Measurements from ENCODE around the gene DDRGK1.

Gene DDRGK1

DNA sequence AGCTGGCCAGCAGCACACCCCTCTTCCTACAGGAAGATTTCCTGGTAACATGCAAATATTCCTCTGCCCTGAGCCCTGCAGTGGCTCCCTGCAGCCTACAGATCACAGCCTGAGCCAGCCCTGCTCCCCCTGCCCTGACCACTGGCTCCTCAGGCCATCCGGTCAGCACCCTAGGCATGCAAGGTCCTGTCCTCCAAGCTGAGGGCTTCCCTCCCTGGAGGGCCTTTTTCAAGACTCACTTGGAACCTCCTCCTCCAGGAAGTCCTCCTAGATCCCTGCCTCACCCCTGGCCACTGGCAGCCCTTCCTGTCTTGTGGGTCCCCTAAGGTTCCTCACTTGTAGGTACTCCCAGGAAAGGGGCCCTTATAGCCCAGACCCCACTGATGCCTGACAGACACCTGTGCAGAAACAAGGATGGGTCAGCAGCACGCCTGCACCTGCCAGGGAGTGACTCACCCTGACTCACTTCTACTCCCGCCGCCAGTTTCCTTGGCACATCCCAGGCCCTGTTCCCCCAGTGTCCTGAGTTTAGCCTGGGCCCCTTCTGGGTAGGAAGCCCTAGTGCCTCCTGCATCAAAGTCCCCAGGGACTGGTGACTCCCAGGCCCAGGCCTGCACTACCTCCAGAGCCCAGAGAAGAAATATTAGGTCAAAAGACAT is 31.3 kb upstream of the DDRGK1 start:
- DNase-seq (ENCODE audit: low read depth): peak; percentile 72

- no peak for DNase-seq (ENCODE audit: low read depth)
These were observed 29.6 kb upstream of the DDRGK1 start for GRCh38 chr20:3233991-3234498.

- no peak for DNase-seq (ENCODE audit: low read depth)
These were observed 28.9 kb upstream of the DDRGK1 start for GRCh38 chr20:3233131-3233990.

DNA sequence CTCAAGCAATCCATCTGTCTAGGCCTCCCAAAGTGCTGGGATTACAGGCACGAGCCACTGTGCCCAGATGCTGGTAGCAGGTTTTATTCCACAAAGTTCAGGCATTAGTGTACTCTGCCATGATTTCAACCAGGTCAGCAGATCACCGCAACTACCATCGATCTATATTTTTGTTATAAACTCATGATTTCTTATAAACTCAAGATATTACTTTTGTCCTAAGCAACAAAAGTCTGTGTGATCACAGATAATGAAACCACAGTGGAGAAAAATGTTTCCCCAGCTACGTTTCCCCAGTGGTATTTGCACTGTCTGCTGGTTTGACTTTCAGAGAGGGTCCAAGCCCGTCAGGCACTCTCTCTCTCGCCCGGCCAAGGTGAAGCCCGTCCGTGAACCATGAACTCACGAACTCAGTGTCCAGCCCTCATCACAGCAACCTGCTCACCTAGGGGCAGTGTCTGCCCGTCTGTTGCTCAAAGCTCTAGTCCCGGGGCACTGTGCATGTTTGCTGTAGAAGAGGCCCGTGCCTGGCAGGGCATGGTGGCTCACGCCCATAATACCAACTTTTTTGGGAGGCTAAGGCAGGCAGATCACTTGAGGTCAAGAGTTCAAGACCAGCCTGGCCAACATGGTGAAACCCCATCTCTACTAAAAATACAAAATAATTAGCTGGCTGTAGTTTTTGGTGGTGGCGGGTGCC is 27.6 kb upstream of the DDRGK1 start:
- DNase-seq (ENCODE audit: low read depth): no peak

- no peak for DNase-seq (ENCODE audit: low read depth)
These were observed 26.6 kb upstream of the DDRGK1 start for GRCh38 chr20:3231116-3231515.

DNA sequence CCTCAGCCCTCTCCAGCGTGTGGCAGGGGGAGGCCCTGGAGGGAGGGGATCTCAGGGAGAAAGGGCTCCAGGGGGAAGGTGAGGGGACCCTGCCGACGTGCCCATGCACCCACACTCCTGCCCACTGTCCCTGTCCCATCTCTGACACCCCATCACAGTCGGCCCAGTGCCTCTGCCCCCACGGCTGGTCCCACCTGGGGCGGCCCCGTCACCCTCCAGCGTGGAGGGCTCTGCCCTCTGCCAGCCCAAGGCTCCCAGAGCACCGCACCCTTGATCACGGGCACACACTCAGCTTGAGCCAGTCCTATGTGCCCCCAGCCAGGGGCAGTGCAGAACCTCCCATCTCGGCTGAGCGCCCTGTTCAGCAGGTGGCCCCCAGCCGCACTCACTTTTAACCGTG is 25.3 kb upstream of the DDRGK1 start:
- DNase-seq (ENCODE audit: low read depth): no peak

DNA sequence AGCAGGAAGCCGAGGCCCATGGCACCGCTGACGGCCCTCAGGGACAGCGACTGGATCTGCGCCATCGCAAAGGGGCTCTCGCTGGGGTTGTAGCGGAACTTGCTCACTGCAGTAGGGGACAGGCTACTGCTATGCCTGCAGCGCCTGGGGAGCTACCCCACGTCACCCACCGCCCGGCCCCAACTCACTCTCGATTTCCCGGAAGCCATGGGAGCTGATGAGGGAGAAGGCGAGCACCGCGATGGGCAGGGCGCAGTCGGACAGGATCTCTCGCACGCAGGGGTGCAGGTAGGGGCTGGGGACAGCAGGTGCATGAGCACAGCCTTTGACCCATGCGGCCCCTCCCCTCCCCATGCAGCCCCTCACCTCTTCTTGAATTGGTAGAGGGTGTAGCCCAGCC is 24.7 kb upstream of the DDRGK1 start:
- DNase-seq (ENCODE audit: low read depth): no peak

DNA sequence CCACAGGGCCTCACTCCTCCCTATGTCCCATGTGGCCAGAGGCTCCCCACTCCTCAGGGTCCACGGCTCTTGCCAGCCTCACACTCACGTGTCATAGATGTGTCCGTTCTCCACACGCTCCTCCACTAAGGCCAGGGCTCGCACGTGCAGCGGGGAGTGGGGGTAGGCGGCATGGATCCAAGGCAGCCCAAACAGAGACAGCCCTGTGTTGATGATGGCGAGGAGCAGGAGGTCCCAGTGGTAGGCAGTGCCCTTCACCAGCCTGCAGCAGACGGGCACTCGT is 24.2 kb upstream of the DDRGK1 start:
- DNase-seq (ENCODE audit: low read depth): no peak

DNA sequence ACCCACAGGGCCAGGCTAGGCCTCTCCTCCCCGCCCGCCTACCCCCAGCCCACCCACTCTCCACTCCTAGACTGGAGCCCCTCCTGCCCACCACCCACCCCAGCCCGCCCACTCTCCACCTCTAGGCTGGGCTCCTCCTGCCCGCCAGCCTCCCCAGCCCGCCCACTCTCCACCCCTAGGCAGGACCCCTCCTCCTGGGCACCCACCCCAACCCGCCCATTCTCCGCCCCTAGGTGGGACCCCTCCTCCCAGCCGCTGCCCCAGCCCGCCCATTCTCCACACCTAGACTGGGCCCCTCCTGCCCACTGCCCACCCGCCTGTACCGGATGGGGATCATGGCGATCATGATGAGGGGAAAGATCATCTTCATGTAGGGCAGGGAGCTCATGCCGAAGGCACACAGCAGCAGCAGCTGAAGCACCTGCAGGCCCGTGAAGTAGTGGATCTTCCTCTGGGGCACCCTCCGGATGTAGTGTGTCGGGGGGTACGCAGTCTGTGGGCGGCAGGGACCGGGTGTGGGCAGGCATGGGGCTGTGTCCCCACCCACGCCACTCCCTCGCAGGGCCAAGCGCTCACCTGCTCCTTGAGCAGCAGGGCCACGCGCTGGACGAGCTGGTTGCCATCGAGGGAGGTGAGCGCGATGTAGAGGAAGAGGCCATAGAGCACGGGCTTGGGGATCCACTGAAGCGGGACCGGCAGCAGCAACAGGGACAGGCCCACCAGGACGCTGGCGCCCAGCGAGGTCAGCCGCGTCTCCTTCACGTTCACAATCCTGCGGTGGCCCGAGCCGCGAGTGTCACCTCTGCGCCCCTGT is 23.7 kb upstream of the DDRGK1 start:
- DNase-seq (ENCODE audit: low read depth): no peak

- DNase-seq (ENCODE audit: low read depth): no peak
These were observed 23.0 kb upstream of the DDRGK1 start for GRCh38 chr20:3227506-3227905.

DNA sequence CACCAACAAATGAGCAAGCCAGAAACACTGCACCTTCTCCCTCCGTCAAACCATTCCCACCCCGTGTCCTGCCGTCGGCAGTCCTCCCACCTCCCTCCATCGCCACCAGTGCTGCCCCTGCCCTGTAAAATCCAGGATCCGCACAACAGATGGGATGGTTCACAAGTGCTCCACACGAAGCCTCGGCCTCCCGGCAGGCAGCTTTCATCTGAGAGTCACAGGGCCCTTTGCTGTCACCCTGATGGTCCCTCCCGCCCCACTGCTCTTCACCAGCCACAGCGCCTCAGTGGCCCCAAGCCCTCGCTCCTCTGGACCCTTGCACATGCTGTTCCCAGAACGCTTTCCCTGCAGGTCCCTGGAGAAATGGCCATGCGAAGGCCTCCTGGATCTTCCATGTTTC is 22.4 kb upstream of the DDRGK1 start:
- DNase-seq (ENCODE audit: low read depth): no peak

GRCh38 chr20:3226093-3226492 is 21.6 kb upstream of the DDRGK1 start:
- DNase-seq (ENCODE audit: low read depth): no peak

DNA sequence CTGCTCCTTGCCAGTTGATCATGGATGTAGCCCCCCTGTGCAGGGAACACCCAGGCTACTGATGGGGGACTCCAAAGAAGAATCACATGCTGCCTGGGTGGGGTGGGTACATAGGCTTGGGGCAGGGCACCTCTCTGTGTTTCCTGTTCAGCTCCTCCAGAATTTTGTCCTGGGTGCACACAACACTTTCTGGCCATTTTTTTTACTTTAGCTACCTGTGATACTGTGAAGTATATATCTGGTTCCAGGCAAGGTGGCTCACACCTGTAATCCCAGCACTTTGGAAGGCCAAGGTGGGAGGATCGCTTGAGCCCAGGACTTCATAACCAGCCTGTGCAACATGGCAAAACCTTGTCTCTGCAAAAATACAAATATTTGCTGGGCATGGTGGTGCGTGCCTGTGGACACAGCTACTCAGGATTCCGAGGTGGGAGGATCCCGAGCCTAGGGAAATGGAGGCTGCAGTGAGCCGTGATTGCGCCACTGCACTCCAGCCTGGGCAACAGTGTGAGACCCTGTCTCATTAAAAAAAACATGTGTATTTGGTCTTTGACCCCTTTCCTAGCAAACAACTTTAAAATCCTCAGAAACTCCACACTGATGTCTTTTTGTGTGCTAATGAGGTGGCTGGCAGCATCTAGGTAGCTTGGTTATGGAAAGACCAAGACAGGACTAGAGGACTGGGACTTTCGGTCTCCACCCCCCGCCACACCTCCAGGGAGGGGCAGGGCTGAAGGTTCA is 20.4 kb upstream of the DDRGK1 start:
- no peak for DNase-seq (ENCODE audit: low read depth)

GRCh38 chr20:3223994-3224680 is 19.7 kb upstream of the DDRGK1 start:
- no peak for DNase-seq (ENCODE audit: low read depth)

GRCh38 chr20:3223651-3223993 is 19.1 kb upstream of the DDRGK1 start:
- DNase-seq (ENCODE audit: low read depth): no peak

DNA sequence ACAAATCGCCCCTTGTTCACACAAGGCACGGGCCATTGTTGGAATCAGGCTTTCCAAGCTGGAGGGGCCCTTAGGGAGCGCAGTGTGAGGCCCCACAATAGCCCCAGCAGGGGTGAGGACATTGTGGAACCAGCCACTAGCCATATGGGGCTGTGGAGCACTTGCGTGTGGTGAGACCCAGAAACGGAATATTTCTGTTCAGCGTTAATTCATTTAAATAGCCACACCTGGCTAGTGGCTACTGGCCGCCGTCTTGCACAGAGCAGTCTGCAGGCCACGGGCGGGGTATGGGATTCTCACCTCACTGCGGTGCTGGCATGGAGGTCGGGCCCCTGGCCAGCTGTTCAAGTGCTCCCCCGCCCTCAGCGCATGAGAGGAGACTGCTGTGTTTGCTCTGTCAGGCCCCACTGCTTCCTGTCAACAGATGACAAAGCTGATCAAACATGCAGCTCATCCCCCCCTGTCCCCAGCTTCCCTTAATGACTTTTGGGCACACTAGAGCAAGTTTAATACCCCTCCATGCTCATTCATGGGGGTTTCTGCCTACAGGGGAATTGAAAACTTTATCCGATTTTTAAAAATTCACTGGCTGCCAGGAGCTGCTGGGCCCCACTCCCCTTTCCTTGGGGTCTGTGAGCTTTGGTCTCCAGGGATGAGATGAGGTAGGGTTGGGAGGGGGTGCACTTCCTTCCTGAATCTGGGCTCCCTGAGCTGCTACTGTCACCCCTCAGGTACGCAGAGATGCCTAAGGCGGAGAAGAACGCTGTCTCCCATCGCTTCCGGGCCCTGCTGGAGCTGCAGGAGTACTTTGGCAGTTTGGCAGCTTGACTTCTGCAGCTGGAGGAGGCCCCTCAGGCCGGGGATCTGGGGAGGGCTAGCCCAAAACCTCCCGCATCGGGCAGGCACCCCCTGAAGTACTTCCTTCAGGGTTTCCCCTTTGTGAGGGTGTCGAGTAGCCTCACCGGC is 18.4 kb upstream of the DDRGK1 start:
- DNase-seq (ENCODE audit: low read depth): no peak

DNA sequence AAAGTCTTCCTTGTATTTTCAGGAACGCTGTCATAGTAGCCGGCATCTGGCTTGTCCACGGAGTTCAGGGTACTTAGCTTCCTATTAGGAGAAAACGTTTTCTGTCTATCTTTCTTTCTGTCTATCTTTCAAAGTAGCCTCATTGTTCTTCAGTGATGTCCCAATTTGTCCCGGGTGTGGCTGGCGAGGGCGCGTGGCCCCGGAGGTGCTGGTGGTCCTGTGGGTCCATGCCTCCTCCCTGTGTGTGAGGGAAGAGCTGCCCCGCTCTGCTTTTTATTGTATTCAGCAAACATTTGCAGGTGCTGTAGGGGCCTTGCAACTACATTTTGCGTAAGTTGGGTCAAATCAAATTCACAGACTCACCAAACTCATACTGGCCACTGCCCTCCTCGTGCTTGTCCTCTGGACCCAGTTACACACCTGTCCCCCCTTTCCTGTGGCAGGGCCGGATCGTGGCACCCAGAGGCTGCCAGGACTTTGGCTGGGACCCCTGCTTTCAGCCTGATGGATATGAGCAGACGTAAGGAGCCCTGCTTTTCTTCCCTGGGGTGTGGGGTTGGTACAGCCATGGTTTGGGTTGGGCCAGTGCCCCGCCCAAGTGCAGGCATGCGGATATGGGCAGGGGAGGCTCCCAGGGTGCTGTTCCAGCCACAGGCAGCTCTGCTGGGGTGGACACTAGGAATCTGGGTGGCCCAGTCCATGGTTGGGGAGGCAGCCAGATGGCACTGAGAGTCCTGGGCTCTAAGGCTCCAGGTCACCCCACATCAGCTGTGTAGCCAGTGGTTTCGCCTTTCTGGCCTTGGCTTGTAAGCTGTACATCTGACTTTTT is 17.1 kb upstream of the DDRGK1 start:
- DNase-seq (ENCODE audit: low read depth): no peak

- peak; percentile 54 for DNase-seq (ENCODE audit: low read depth)
These were observed 14.0 kb upstream of the DDRGK1 start for GRCh38 chr20:3218307-3218988.
